Fibroblast of peridontal ligament (primary cell): Measurements from ENCODE around the gene TAS1R1.

Source experiments
- DNase-seq: peaks from one replicate; pipeline ENCODE4 v3.0.0-alpha.2; 2010; ENCODE audit errors: extremely low read depth

TAS1R1 gene

GRCh38 chr1:6603915-6604558, 48.9 kb downstream of the TAS1R1 start:
- DNase-seq: peak; percentile 95

- DNase-seq: peak; percentile 36
Observed at GRCh38 chr1:6612641-6613360, 57.7 kb downstream of the TAS1R1 start.

GRCh38 chr1:6613361-6614018, 58.4 kb downstream of the TAS1R1 start, which contains the start of gene PHF13:
Gene PHF13 (plus strand): TSS chr1:6613731. CDS start chr1:6614067, 336 bp downstream.
- DNase-seq: peak; percentile 98

DNA sequence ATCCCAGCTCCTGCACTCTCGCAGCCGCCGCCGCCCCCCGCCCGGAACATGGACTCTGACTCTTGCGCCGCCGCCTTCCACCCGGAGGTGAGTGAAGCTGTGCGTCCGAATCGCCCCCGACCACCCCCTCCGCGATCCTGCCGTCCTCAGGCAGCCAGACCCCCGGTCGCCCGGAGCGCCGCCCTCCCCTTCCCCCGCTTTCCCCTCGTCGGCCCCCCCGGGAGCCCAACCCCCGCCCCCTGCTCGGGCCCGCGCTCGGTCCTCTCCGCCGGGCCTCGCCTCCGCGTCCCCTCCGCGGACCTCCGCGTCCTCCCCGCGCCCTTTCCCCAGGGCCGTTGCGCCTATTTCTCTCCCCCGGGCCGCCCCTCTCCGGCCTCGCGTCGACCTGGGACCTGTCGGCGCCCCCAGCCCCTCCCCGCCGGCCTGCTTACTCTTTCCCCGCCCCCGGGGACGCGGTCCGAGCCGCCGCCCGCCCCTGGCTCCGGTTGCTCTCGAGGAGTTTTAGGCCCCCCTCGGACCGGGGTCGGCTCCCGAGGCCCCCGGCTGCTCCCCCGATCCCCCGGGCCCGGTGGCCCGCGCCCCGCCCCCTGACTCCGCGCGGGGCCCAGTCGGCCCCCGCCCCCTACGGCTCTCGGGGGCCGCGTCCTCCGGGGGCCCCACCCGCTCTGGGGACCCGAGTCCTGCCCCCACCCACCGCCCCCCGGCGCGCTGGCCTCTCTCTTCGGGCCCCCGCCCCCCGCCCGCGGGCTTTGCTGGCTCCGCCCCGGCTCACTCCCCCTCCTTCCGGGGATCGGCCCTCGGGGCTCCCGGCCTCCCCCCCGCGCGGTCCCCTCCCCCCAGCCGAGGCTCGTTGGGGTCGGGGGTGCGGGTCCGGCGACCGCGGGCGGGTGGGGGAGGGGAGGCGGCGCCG, 59.2 kb downstream of the TAS1R1 start:
- no peak for DNase-seq

DNA sequence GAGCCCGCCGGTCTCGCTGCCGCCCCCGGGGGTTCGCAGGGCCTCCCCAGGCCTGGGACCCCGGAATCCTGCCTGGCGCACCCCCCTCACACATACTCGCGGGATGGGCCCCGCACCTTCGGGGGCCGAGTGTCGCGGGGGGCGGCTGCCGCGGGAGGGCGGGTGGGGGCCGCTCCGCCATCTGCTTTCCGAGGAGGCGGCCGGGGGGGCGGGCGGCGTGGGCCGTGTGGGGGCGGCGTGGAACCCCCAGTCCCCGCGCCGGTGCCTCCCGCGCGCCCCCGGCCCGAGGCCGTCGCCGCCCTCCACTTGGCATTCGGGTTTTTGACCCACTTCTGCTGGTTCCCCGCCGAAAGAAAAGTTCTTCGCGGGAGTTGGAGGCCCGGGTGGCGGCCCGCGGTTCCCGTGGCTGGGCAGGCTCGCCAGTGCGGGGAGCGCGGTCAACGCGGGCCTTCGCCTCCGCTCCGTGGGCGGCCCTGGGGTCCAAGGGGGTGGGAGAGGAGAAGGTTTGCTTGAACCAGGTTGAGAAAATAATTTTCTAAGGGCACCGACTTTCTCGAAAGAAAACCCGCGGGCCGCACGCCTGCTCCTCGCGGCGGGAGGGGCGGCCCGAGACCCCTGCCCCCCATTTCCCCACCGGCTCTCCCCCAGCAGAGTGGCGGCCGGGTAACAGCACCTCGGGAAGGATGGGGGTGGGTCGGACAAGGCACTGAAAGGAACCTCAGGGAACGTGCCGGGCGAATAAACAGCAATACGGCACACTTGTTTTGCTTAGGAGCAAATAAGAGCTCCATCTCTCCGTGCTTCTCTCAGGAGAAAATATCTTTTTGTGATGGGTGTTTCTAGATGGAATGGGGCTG, 60.0 kb downstream of the TAS1R1 start:
- peak; percentile 12 for DNase-seq

DNA sequence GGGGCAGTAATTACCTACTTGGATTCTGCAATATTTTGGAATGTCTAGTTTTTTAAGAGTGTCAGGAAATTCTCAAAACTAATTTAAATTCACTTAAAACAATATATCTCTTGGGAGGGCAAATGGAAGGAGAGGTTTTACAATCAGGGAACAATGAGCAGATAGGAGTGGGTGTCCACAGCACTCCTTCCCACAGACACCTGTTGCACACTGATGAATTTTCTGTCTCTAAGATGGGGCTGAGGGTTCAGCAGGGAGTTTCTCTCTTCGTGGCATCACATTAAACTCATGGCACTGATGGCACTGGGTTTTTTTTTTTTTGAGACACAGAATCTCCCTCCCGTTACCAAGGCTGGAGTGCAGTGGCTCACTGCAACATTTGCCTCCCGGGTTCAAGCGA, 63.9 kb downstream of the TAS1R1 start:
- DNase-seq: no peak

DNA sequence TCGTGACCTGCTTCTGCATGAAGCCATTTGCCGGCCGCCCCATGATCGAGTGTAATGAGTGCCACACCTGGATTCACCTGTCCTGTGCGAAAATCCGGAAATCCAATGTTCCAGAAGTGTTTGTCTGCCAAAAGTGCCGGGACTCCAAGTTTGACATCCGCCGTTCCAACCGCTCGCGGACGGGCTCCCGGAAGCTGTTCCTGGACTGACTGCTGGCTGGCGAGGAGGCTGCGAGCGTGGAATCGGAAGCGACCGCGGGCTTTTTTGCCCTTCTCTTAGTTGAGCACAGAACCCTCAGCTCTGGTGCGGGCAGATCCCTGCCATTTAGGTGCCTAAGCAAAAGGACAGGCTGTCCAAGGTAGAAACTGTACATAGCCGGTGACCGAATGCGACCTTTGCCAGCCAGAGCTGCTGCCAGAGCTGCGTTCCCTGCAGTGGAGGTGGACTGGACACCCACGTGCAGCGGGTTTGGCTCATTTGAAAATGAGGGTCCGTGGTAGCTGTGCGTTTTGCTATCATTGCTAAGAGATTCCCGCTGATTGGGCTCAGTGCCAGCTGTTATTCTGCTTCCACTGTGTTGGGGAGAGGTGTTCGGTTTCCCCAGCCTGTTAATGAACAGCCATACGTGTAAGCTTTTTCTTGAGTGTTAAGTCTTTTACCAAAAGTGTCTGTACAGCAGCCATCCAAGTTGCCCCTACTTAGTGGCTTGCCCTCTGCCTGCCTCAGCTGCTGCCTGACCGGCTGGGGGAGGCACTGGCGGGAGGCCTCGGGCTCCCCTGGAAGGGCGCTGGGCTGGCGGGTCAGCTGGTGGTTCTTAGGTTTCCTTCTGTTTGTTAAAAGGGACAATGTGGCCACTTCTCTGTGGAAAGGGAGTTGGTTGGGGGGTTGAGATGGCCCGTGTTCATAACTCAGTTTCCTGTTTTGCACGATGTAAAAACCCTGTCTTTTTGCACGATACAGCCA, 66.6 kb downstream of the TAS1R1 start:
- no peak for DNase-seq

DNA sequence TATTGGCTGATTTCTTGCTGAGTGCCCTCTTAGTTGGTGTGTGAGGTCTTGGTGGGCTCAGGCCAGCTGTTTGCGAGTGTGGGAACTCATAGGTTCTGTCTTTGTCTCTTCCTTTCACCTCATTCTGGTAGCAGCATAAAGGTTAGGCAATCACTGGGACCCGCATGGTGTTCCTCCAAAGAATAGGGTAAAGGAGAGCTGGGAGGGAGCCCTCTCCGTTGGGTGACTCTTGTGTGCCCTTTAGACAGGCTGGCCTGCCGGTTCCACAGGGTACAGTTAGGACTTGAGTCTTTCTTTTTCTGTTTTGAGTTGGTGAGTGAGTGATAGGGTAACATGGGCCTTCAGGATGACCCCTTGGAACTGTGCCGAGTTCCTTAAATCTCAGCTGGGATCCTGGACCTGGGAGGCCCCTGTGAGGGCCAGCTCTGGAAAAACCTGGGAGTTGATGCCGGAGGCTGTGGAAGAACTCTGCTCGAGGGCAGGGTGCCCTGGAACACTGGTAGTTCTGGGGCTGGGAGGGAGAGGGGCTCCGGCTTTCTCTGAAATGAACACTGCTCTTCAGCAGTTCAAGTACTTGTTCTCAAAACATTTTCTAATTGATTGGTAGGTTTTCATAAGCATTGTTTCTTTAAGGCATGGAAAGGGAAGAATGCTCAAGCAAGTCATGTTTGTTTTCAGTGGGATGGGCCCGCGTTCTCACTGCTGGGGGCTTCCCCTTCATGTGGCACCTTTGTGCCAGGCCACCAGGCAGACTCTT, 67.5 kb downstream of the TAS1R1 start:
- no peak for DNase-seq

GRCh38 chr1:6623269-6623965, 68.3 kb downstream of the TAS1R1 start:
- DNase-seq: no peak

DNA sequence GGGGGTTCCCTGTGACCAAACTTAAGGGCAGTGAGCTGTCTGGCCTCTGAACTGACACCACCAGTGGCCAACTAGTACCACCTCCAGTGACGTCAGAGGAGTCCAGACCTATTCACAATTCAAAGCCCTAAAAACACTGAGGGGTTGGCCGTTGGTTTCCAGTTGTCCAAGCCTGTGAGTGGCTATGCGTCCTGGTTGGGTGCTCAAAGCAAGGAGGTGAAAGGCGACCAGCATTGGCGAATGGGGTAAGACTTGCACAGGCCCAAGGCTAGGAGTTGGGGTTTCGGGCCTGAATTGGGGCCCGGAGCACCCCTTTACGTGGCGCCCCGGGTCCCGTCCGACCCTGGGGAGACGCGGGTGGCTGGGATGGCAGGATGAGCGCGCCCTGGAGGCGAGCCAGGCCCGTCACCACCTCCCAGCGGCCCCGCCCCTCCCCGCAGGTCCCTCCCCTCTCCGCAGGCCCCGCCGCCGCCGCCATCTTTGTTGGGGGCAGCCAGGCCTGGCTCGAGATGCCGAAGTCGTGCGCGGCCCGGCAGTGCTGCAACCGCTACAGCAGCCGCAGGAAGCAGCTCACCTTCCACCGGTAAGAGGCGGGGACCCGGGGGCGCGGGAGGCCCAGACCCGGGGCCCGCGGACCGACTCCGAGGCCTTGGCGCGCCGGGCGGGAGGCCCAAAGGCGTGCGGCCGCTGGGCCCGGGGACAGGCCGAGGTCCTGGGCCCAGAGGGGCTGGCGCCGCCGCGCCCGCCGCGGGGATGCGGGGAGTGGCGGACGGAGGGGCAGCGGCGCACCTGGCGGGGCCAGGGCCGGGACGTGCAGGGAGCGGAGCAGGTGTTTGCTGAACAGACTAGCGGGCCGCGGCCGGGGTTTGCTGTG, 69.8 kb downstream of the TAS1R1 start, which contains the start of gene THAP3:
TSS of gene THAP3 (plus strand) at position 159 of the 874 bp plus-strand sequence. CDS start at position 510, 351 bp downstream.
- peak; percentile 86 for DNase-seq

DNA sequence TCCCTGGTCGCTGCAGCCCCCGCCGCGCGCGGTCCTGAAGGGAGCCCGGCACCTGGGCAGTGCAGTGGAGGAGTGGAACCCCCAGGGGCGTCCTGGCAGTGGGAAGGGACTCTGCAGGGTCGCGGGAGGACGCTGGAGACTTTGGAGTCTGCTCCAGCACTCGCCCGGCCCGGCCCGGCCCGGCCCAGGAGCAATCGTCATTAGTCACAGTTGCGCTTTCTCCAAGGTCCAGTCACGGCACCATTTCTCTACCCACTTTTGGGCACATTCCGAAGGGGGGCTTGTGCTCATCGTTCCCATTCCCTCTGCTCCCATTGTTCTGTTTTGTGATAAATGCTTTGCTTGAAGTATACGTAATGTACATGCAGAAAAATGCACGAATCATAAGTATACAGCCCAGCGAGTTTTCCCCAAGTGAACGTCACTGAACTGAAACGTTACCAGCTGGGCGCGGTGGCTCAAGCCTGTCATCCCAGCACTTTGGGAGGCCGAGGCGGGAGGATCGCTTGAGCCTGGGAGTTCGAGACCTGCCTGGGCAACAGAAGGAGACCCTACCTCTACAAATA, 70.6 kb downstream of the TAS1R1 start:
- peak; percentile 86 for DNase-seq

DNA sequence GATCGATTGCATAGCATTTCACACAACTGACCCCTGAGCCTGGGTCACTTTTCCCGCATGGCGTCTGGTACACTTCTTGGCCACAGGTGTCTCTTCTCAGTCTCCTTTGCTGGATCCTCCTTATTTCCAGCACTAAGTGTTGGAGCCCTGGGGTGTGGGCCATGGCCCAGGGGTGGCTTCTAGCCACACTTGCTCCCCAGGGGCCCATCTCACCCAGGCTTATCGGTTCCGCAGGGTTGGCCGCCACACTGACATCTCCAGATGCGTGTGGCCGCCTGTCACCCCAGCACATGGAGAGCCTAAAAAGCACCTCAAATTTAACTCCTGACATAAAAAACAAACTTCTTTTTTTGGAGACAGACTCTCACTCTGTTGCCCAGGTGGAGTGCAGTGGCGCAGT, 71.9 kb downstream of the TAS1R1 start:
- DNase-seq: no peak

DNA sequence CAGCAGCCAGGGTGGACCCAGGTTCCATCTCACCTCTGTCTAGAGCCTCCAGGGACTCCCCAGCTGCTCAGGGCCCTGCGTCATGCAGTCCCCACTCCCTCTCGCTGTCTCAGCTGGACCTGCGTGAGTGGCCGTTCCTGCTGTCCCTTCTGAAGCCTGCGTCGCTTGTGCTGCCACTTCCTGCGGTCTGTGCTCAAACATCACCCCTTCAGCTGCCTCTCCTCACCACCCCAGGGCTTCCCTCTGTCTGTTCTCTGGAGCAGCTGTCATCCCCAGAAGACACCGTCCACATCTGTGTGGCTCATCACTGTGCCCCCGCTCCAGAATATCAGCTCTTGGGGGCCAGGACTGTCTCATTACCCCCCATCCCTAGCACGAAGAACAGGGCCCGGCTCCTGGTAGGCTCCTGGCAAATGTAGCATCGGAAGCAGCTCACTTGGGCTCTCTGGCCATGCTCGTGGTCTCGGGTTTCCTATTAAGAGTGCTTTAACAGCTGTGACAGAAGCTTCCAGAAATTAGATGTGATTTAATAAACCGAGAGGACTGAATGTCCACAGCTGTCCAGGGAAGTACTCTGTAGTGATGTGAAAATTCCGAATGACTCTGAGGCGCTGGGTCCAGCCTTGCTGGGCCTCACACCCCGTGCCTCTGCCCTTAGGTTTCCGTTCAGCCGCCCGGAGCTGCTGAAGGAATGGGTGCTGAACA, 72.9 kb downstream of the TAS1R1 start:
- DNase-seq: no peak

- no peak for DNase-seq
Observed at GRCh38 chr1:6628971-6629479, 73.9 kb downstream of the TAS1R1 start.
